ENCODE data around the gene MCOLN2.

The MCOLN2 gene

DNA sequence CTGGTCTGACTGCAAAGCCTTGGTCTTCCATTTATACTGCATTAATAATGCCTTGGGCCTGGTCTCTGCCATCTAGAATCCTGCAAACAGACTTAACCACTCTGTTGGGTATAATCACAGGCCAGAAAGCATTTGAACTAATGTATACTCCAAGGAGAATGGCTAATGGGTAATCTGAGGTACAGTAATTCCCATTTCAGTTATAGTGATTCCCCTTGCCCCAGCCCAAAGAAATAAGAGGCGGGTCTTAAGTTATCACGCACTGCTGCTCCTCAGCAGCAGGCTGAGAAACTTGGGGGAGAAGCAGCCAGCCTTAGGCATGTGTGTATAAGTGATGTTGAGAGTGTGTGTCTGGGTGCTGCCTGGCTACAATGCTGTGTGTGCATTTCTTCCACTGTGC lies 106.3 kb downstream of the MCOLN2 start:
- no peak for DNase-seq

DNA sequence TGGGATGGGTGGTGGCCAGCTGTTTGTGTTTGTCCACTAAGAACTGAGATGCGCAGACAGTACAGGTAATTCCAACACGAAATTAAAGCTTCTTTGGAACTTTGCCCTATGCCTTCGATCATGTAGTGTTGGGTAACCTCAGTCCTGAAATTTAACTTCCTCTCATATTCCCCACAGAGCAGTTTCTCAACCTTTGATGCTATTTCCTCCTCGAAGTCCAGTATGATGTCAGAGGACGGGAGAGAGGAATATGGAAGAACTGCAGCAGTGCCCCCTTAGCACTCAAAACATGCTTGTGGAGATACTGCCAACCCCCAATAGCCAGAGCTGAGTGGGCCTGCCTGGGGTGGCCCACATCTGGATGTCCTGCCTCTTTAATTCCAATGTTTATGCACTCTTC lies 107.5 kb downstream of the MCOLN2 start:
- DNase-seq, result no peak

DNA sequence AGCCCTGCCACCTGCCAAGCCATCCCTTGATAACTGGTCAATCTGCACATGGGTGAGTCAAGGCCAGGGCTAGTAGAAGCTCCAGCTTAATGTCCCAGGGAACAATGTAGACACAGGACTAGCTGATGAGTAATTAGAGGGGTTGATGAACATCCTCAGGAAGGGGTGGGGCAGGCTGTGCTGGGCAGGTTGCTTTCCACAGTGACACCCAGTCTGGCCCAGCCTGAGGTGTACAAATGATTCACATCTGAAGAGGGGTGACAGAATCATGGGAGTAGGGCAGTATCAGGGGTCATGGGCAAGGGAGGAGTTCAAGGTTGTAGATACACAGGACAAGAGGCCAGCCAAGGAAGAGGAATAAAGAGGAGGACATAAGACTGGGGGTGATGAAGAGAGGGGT lies 108.2 kb downstream of the MCOLN2 start:
- no peak for DNase-seq

DNA sequence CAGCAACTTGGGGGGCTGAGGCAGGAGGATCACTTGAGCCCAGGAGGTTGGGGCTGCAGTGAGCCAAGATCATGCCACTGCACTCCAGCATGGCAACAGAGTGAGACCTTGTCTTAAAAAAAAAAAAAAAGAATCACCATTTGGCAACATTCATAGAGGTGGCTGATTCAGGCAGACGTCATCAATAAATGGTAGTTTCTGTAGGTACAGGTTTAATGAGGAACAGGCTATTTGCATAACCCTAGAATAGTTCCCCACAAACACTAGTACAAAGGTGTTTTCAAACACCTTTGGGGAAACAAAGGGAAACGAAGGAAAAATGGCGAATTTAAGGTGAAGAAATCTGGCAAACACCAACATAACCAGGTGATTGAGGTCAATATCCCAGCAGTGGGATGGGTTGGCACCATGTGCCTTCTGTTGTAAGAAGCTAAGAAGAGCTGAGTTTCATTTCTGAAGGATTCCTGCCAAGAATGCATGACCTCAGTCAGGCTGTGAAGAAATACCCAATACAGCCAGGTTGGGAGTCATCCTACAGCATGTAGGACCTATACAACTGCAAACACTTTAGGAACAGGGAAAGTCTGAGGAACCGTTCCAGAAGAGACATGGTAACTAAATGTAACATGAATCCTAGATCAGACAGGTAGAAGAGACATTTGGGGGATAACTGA lies 109.5 kb downstream of the MCOLN2 start:
- no peak for DNase-seq

DNA sequence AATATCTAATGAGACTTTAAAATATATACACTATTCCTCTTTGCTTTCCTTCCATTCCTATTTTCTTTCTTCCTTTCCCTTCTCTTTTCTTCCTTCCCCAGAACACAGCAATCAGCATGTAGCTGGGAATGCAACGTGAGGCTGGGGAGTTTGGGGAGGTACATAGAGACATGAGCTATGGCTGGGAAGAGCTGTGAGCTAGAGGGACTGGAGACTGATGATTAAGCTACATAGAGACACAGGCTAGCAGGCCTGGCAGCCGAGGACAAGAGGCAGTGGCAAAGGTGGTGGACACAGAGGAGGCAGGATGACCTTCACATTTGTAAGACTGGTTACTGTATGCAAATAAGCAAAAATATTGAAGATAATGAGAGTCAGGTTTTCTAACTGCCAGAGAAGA lies 111.4 kb downstream of the MCOLN2 start:
- no peak for DNase-seq

DNA sequence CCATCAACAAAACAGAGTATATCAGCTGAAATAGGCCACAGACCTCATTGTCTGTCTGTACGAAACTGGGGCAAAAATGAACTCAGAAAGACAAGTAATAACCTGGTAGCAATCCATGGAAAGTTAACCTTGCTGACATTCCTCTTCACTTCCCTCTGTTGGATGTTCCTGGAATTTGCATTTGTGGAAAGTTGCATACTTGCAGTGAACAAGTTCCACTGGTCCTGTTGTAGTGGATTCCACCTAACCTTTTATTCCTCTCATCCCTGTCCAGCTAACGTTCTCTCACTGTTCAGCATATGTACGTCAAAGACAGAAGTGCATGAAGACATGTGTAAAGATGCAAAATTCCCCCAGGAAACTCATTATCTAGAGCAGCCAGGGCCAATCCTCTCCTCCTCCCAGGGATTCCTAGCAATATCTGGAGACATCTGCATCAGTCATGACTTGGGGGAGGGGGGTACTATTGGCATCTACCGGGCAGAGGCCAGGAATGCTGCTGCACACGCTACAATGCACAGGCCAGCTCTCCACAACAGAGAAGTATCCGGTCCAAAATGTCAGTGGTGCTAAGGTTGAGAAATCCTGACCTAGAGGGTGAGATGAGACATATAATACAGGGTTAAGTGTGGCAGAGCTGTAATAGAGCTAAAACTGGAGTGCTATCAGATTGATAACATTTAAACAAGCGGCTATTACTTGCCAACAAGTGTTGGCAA lies 112.1 kb downstream of the MCOLN2 start:
- DNase-seq, result no peak

DNA sequence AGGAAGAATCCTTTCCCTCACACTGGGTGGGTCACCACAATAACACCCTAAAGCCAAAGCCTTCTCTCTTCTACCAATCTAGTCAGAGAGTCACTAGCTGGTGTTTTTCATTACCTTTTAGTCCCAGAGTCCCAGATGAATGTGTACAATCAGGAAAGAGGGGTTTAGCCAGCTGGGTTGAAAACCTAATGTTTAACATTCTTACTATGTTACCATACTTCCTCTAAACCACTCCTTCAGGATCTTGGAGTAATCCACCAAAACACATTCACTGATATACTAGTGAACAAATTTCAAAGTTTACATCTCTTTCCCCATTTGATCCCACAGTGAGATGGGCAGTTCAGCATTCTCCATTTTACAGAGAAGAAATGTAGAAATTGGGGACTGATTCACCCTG lies 113.6 kb downstream of the MCOLN2 start:
- no peak for DNase-seq

DNA sequence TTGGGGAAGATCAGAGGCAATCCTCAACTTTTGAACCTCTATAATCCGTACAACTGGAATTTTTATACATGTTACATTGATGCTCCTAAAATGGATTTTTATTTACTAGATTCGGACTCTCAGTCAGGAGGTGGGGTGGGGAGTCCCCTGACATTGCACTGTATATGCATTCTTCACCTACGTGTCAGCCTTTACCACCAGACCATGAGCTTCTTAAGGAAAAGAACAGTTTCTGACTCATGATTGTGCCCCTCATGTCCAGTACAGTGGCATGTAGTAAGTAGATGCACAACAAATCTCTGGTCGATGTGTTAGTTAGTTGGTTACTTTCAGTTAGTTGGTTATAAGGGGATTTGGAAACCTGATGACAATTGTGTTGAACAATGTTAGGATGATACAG lies 119.3 kb downstream of the MCOLN2 start:
- no peak for DNase-seq

DNA sequence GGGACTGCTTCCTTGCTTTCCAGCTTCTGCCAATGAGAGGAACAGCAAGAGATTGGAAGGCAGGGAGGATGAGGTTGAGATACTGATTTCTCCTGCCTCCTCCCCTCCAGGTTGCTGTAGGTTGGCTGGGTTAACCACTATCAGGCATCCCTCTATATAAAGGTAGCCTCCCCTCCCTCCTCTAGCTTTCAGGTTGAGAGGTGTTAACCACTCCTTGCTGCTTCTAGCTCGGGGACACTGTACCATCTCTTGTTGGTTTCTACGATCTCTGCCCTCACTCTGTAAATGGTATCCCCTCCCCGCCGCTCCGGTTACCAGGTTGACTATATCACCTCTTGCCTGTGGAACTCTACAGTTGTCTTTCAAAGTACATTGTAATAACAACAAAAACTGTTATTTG lies 120.6 kb downstream of the MCOLN2 start:
- DNase-seq, result no peak

Data from stimulated activated naive CD4-positive, alpha-beta T cell (primary cell).